HL-60/S4 (cell line): Measurements from ENCODE around the gene AGAP1.

Source experiments
- in situ Hi-C: fragments of 300-500 bp; cut with MboI; formaldehyde crosslinking; loops from 2 replicates; pipeline ENCODE4 v1.14.3; 2022; ENCODE audit warnings: low sequenced_read_pairs

AGAP1 gene

GRCh38 chr2:235723811-235724465 lies 230.1 kb downstream of the AGAP1 start:
- in situ Hi-C loops = no loop called here

- in situ Hi-C loops = loop anchor here (25.0 kb wide), 1 partner anchor 588 kb away; no protein-coding TSS in a partner anchor
These were observed 231.2 kb downstream of the AGAP1 start for GRCh38 chr2:235725016-235725489.

- in situ Hi-C loops = loop anchor here (25.0 kb wide), 1 partner anchor 589 kb away; no protein-coding TSS in a partner anchor
These were observed 232.0 kb downstream of the AGAP1 start for GRCh38 chr2:235725841-235726240.

GRCh38 chr2:235726554-235726953 lies 232.7 kb downstream of the AGAP1 start:
- in situ Hi-C loops = loop anchor here (25.0 kb wide), 1 partner anchor 589 kb away; no protein-coding TSS in a partner anchor

- in situ Hi-C loops = loop anchor here (25.0 kb wide), 1 partner anchor 590 kb away; no protein-coding TSS in a partner anchor
These were observed 233.3 kb downstream of the AGAP1 start for GRCh38 chr2:235727174-235727573.

- in situ Hi-C loops = loop anchor here (25.0 kb wide), 1 partner anchor 591 kb away; no protein-coding TSS in a partner anchor
These were observed 234.3 kb downstream of the AGAP1 start for GRCh38 chr2:235727891-235728799.

GRCh38 chr2:235728800-235729556 lies 235.1 kb downstream of the AGAP1 start:
- in situ Hi-C loops = loop anchor here (25.0 kb wide), 1 partner anchor 592 kb away; no protein-coding TSS in a partner anchor

- in situ Hi-C loops = loop anchor here (25.0 kb wide), 1 partner anchor 592 kb away; no protein-coding TSS in a partner anchor
These were observed 235.7 kb downstream of the AGAP1 start for GRCh38 chr2:235729557-235729947.

- in situ Hi-C loops = loop anchor here (25.0 kb wide), 1 partner anchor 593 kb away; no protein-coding TSS in a partner anchor
These were observed 236.3 kb downstream of the AGAP1 start for GRCh38 chr2:235730115-235730514.

GRCh38 chr2:235733761-235734160 lies 239.9 kb downstream of the AGAP1 start:
- in situ Hi-C loops = loop anchor here (25.0 kb wide), 1 partner anchor 596 kb away; no protein-coding TSS in a partner anchor

- in situ Hi-C loops = loop anchor here (25.0 kb wide), 1 partner anchor 597 kb away; no protein-coding TSS in a partner anchor
These were observed 240.3 kb downstream of the AGAP1 start for GRCh38 chr2:235734168-235734567.

GRCh38 chr2:235734688-235735231 lies 240.9 kb downstream of the AGAP1 start:
- in situ Hi-C loops = loop anchor here (25.0 kb wide), 1 partner anchor 597 kb away; no protein-coding TSS in a partner anchor

- in situ Hi-C loops = loop anchor here (25.0 kb wide), 1 partner anchor 600 kb away; no protein-coding TSS in a partner anchor
These were observed 243.6 kb downstream of the AGAP1 start for GRCh38 chr2:235737396-235737795.

- in situ Hi-C loops = loop anchor here (25.0 kb wide), 1 partner anchor 601 kb away; no protein-coding TSS in a partner anchor
These were observed 244.0 kb downstream of the AGAP1 start for GRCh38 chr2:235737840-235738239.

GRCh38 chr2:235739704-235740415 lies 246.0 kb downstream of the AGAP1 start:
- in situ Hi-C loops = loop anchor here (25.0 kb wide), 1 partner anchor 603 kb away; no protein-coding TSS in a partner anchor

- in situ Hi-C loops = loop anchor here (25.0 kb wide), 1 partner anchor 604 kb away; no protein-coding TSS in a partner anchor
These were observed 247.0 kb downstream of the AGAP1 start for GRCh38 chr2:235740821-235741220.

GRCh38 chr2:235744161-235744560 lies 250.3 kb downstream of the AGAP1 start:
- in situ Hi-C loops = loop anchor here (25.0 kb wide), 1 partner anchor 607 kb away; no protein-coding TSS in a partner anchor

- in situ Hi-C loops = loop anchor here (25.0 kb wide), 1 partner anchor 608 kb away; no protein-coding TSS in a partner anchor
These were observed 251.8 kb downstream of the AGAP1 start for GRCh38 chr2:235745597-235745996.
